ENCODE measurements around the gene UMOD. TPM values are rescaled to one million over a fixed set of nuclear protein-coding genes. Genes with fewer than 3 reads are reported as not detected.

Gene UMOD
- total RNA-seq, 2 experiments from 2014 or later = not detected

DNA sequence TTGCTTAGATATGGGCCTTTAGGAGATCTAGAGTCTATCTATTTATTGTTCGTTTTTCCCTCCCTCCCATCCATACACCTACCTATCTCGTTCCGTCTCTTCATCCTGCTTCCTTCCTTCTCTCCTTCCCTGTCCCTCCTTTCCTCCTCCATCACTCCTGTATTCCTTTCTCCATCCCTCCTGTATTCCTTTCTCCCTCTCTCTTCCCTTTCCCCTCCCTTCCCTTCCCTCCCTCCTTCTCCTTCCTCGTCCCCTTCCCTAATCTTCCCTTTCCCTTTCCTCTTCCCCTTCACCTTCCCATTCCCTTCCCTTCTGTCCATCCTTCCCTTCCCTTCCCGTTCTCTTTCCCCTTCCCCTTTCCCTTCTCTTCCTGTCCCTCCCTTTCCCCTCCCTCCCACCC, 35.8 kb downstream of the UMOD start:
- intact Hi-C loops (cut with micrococcal nuclease; ENCODE audit: unreplicated experiment) = no loop called here
- BruUV-seq (replicated peaks) = no TSS peak
- no peak overlapping the region for H3K4me3 ChIP-seq (ENCODE audit: low read depth, low read length, poor library complexity, severe bottlenecking)
- no peaks in the 10 kb centered on the region for H3K79me2 ChIP-seq (ENCODE audit: insufficient read depth, low read depth, low read length)
- H2AFZ ChIP-seq (ENCODE audit: low read length) = no peak overlapping the region
- no peaks in the 10 kb centered on the region for H3K9me3 ChIP-seq (ENCODE audit: low read length)
- H3K27ac ChIP-seq (ENCODE audit: low read depth, low read length, poor library complexity, severe bottlenecking) = no peak overlapping the region
- ChIA-PET POLR2A (no interaction called here), CTCF (ENCODE audit: unreplicated experiment) (no interaction called here)
- no peaks in the 10 kb centered on the region for H3K9me2 ChIP-seq (ENCODE audit: insufficient read depth, low read length)
- H4K20me1 ChIP-seq (ENCODE audit: insufficient read depth, low read length) = no peaks in the 10 kb centered on the region
- H3K36me3 ChIP-seq (ENCODE audit: insufficient read depth, low read length) = no peaks in the 10 kb centered on the region
- DNase-seq (ENCODE audit: low spot score) = no peak
- TF ChIP-seq EZH2phosphoT487 (IDR thresholded peaks at IDR 0.05; ENCODE audit: borderline replicate concordance, low read depth, low read length) (no peak), CTCF (conservative IDR thresholded peaks at IDR 0.05; ENCODE audit: low read length) (no peak)
- no peak overlapping the region for H3K4me2 ChIP-seq (ENCODE audit: low read length)
- H3K4me1 ChIP-seq (ENCODE audit: insufficient read depth, low read length, poor library complexity, severe bottlenecking) = no peaks in the 10 kb centered on the region

GRCh38 chr16:20315764-20316163, 36.8 kb downstream of the UMOD start:
- Histone ChIP-seq H2AFZ (ENCODE audit: low read length) (no peak overlapping the region), H3K36me3 (ENCODE audit: insufficient read depth, low read length) (no peaks in the 10 kb centered on the region), H3K9me3 (ENCODE audit: low read length) (no peaks in the 10 kb centered on the region), H3K4me3 (ENCODE audit: low read depth, low read length, poor library complexity, severe bottlenecking) (no peak overlapping the region), H3K27ac (ENCODE audit: low read depth, low read length, poor library complexity, severe bottlenecking) (no peak overlapping the region), H3K4me2 (ENCODE audit: low read length) (no peak overlapping the region), H4K20me1 (ENCODE audit: insufficient read depth, low read length) (no peaks in the 10 kb centered on the region), H3K4me1 (ENCODE audit: insufficient read depth, low read length, poor library complexity, severe bottlenecking) (no peaks in the 10 kb centered on the region), H3K9me2 (ENCODE audit: insufficient read depth, low read length) (no peaks in the 10 kb centered on the region), H3K79me2 (ENCODE audit: insufficient read depth, low read depth, low read length) (no peaks in the 10 kb centered on the region)
- CTCF ChIA-PET (ENCODE audit: unreplicated experiment) = no interaction called here
- POLR2A ChIA-PET = no interaction called here
- intact Hi-C loops (cut with micrococcal nuclease; ENCODE audit: unreplicated experiment) = no loop called here
- no peak for TF ChIP-seq CTCF (conservative IDR thresholded peaks at IDR 0.05; ENCODE audit: low read length)
- no peak for TF ChIP-seq EZH2phosphoT487 (IDR thresholded peaks at IDR 0.05; ENCODE audit: borderline replicate concordance, low read depth, low read length)
- no peak for DNase-seq (ENCODE audit: low spot score)
- BruUV-seq (replicated peaks) = no TSS peak

- Histone ChIP-seq H4K20me1 (ENCODE audit: insufficient read depth, low read length) (no peaks in the 10 kb centered on the region), H3K4me1 (ENCODE audit: insufficient read depth, low read length, poor library complexity, severe bottlenecking) (no peaks in the 10 kb centered on the region), H2AFZ (ENCODE audit: low read length) (no peak overlapping the region), H3K4me3 (ENCODE audit: low read depth, low read length, poor library complexity, severe bottlenecking) (no peak overlapping the region), H3K27ac (ENCODE audit: low read depth, low read length, poor library complexity, severe bottlenecking) (no peak overlapping the region), H3K9me2 (ENCODE audit: insufficient read depth, low read length) (no peaks in the 10 kb centered on the region), H3K79me2 (ENCODE audit: insufficient read depth, low read depth, low read length) (no peaks in the 10 kb centered on the region), H3K36me3 (ENCODE audit: insufficient read depth, low read length) (no peaks in the 10 kb centered on the region), H3K4me2 (ENCODE audit: low read length) (no peak overlapping the region), H3K9me3 (ENCODE audit: low read length) (no peaks in the 10 kb centered on the region)
- CTCF ChIA-PET (ENCODE audit: unreplicated experiment) = no interaction called here
- no peak for DNase-seq (ENCODE audit: low spot score)
- intact Hi-C loops (cut with micrococcal nuclease; ENCODE audit: unreplicated experiment) = no loop called here
- POLR2A ChIA-PET = no interaction called here
- TF ChIP-seq EZH2phosphoT487 (IDR thresholded peaks at IDR 0.05; ENCODE audit: borderline replicate concordance, low read depth, low read length) = no peak
- TF ChIP-seq CTCF (conservative IDR thresholded peaks at IDR 0.05; ENCODE audit: low read length) = no peak
- no TSS peak for BruUV-seq (replicated peaks)
Measured at GRCh38 chr16:20314575-20314974, 37.9 kb downstream of the UMOD start.
